ENCODE data around the gene B3GNT5. TPM values are rescaled to one million over a fixed set of nuclear protein-coding genes. Genes with fewer than 3 reads are reported as not detected.
A peak's percentile ranks its signal among the peaks of the same experiment; 100 is the strongest.

The B3GNT5 gene
- total RNA-seq, 1 experiment from 2014 or later, result 14.7 TPM

DNA sequence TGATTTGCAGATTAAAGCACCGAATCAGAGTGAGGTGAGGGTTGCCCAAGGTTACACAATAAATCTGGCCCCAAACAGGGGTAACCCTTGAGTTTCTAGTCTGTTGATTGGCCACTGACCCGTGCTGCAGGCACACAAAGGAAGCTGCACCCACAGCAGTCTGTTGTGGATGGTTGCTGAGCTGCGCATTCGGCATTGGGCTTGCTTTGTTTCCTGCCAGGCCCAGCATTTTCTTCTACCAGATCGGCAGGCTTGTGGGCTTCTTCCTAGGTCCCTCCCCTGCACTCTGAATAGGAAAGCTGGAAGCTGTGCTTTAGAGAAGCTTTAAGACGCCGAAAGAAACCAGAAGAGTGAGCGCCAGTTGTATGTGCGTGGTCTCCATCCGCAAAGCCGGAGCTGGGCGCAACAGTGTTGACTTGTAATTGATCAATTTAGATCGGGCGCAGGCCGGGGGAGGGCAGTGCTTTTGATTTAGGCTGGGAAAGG lies 12.1 kb downstream of the B3GNT5 start:
- DNase-seq (ENCODE audit: low spot score), result no peak

DNA sequence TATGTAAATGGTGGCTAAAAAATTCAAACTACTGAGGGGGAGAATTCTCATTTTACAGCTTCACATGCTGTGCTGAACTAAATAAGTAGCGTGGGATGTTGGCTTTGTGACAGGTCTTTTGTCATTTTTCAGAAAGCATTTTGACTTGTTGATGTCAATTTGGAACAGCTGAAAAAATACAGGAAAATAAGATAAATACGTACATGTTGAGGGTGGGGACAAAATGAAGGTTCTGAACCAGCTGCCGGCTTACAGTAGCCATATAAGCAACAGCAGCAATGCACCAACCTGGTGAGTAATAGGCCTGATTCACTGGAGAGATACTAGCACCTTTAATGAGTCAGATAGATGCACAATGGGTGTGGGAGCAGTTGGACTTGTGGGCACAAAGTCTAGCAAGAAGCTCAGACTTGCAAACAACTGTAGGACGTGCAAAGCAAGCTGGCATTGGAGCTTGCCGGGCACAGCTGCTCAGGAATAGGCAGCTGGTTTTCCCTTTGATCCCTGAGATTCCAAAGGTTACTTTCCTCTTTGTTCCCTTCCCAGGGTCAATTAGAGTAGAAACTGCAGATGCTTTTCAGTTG lies 12.9 kb downstream of the B3GNT5 start:
- DNase-seq (ENCODE audit: low spot score), result peak; percentile 73

DNA sequence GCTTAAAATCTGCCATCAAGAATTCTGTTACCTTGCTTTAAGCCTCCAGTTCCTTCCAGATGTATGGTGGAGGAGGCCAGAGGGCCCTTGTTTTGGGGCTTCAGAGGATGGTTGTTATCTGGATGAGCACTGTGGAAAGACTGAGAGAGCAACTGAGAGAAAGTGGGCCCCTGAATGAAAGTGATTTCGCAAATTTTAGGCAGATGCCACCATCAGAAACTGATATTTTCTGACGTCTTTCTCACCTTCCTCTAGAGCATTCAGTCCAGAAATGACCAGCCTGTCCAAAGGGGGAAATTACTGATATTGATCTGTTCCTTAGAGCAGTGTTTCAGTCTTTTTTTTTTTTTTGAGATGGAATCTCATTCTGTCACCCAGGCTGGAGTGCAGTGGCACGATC lies 13.4 kb downstream of the B3GNT5 start:
- no peak for DNase-seq (ENCODE audit: low spot score)

DNA sequence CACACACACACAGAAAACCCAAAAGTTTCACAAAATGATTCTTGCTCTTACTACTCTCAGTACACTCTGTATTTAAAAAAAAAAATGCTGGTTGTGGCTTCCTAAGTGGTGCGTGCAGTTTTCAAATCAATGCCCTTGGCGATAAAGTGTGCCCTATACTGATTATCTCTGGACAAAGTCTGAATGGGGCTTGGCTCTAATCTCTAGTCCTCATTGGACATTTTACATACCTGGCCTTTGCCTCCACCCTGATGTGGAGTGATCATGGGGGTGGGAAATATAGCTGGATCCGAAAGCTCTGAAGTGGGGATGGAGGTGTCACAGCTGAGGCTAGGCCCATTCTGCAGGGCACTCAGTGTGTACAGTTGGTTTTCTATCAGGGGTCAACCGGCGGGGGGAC lies 14.1 kb downstream of the B3GNT5 start:
- DNase-seq (ENCODE audit: low spot score), result no peak

DNA sequence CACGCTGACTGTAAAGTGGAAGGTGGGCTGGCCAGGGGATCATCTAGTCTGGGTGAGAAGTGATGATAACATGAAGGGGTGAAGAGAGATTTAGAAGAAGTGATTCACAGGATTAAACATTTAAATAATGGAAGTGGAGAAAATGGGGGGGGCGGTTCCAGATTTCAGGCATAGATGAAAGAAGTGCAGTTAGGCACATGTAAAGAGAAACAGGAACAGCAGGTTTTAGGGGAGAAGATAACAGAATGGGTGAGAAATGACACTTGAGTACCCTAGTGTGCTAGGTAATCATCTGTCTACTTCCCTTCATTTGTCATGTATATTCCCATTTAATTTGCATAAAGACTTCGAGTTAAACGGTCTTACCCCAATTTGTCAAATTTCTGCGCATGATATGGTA lies 15.3 kb downstream of the B3GNT5 start:
- no peak for DNase-seq (ENCODE audit: low spot score)

DNA sequence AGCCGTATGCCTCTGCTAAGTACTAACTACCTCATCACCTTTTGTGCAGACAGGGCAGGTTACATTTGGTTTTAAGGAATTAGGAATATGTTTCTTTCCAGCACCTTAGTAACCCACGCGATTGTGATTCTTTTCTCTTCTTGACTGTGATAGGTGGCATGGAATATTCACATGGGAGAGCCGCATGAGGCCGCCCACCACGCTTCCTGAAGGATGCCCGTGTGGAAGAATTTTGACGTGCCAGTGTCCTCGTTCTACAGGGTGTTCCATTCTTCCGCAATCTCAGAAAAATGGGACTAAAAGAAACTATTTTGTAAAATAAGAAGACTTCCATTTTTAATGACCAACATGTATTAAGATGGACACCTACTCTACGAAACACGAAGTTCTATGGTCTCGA lies 16.3 kb downstream of the B3GNT5 start:
- no peak for DNase-seq (ENCODE audit: low spot score)

DNA sequence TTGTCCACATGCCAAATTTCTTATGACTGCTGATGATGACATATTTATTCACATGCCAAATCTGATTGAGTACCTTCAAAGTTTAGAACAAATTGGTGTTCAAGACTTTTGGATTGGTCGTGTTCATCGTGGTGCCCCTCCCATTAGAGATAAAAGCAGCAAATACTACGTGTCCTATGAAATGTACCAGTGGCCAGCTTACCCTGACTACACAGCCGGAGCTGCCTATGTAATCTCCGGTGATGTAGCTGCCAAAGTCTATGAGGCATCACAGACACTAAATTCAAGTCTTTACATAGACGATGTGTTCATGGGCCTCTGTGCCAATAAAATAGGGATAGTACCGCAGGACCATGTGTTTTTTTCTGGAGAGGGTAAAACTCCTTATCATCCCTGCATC lies 17.3 kb downstream of the B3GNT5 start:
- DNase-seq (ENCODE audit: low spot score), result no peak

DNA sequence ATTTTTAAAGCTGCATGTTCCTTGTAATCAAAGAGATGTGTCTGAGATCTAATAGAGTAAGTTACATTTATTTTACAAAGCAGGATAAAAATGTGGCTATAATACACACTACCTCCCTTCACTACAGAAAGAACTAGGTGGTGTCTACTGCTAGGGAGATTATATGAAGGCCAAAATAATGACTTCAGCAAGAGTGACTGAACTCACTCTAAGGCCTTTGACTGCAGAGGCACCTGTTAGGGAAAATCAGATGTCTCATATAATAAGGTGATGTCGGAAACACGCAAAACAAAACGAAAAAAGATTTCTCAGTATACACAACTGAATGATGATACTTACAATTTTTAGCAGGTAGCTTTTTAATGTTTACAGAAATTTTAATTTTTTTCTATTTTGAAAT lies 19.1 kb downstream of the B3GNT5 start:
- DNase-seq (ENCODE audit: low spot score), result no peak

DNA sequence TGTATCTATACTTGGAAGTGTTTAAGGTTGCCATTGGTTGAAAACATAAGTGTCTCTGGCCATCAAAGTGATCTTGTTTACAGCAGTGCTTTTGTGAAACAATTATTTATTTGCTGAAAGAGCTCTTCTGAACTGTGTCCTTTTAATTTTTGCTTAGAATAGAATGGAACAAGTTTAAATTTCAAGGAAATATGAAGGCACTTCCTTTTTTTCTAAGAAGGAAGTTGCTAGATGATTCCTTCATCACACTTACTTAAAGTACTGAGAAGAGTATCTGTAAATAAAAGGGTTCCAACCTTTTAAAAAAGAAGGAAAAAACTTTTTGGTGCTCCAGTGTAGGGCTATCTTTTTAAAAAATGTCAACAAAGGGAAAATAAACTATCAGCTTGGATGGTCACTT lies 19.7 kb downstream of the B3GNT5 start:
- DNase-seq (ENCODE audit: low spot score), result no peak

DNA sequence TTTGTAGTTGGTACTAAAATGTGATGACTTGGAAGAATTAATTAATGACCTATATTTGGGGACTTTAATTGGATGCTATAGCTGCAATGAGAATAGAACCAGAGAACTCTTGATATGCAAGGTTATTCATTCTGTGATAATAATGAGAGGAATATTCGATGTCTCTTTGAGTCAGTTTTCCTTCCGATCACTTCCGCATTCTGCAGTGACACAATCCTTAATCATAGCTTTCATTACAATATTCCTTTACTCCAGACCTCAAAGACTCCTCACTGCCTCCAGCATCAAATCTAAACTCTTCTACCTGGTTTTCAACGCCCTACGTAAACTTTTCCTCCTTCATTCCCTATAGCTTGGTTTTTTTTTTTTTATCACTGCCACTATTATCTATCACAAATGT lies 21.6 kb downstream of the B3GNT5 start:
- DNase-seq (ENCODE audit: low spot score), result no peak

DNA sequence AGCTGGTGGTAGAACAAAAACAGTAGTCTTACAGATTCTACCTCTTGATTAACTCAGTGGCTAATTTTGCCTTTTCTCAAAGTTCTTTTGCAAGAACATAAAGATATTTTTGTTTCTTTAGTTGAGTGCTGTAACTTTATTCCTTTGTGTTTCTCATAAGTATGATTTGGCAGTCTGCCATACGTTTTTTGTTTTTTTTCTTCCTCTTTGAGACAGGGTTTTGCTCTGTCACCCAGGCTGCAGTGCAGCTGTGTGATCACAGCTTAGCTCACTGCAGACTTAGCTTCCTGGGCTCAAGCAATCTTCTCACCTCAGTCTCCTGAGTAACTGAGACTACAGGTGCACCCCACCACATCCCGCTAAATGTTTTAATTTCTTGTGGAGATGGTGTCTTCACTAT lies 22.4 kb downstream of the B3GNT5 start:
- no peak for DNase-seq (ENCODE audit: low spot score)

DNA sequence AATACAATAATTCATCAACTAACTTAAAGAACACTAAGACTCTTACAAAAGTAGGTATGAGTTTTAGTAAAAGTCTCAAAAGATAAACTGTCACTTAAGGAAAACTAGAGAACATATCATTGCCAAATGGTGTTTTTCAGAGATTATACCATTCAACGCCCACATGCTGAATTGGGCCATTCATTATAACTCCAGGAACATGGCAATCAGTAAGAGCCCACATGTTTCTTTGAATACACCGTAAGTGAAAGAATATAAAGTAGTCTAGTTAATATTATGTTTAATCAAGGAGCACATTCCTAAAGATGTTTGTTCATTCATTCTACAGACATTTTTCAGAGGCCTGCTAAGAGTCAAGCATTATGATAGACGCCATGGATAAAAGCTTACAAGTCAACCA lies 22.9 kb downstream of the B3GNT5 start:
- DNase-seq (ENCODE audit: low spot score), result no peak

DNA sequence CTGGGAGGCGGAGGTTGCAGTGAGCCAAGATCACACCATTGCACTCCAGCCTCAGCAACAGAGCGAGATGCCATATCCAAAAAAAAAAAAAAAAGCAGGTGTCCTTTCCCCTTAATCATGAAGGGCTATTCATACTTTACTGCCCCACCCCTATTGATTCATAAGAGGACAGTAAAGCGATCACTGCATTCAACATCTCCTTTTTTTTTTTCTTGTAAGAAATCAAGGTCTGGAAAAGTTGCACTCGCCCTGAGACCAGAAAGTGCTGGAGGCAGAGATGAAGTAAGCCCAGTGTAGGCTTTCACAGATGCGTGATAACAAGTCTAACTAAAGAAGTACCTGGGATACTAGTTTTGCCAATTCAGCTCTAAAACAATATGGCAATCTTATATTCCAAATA lies 24.2 kb downstream of the B3GNT5 start:
- DNase-seq (ENCODE audit: low spot score), result no peak

DNA sequence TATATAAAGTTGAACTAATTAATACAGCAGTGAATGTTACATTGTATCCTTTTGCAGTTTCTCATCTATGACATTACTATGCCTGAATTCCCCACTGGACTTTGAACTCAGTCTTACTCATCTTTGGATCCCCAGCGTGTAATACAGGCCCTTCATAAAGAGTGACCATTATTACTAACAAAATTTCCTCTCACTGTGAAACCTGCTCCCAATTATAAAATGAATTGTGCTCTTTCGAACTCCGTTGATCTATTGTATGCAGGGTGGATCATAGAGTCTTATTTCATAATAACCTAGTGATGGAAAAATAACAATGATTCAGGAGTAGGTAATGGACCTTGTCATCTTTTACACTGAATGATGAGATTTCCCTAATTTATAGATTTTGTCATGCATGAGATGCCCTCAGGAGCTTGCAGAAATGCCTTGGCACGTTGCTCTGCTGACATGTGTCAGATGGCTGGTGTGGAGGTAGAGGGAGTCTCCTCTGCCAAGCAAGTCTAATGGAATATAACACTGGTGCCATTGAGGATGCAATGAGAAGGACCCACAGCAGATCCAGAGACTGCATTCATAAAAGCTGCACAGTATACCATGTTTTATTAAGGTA lies 25.5 kb downstream of the B3GNT5 start:
- DNase-seq (ENCODE audit: low spot score), result no peak

DNA sequence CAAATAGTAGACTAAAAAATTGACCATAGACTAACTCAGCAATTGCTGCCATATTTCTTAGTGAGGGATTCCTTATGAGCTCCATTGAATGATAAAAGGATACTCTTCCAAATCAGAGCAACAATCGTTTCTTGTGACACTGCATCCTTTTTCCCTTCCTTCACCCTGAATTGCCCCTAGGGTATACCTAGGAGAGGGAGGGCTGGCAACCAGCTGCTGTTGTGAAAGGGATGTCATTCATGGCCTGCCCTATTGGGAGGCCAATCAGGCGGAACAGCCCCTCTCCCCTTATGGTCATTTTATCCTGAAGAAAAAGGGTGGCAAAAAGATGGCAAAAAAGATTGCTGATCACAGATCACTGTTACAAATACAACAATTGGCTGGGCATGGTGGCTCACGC lies 26.3 kb downstream of the B3GNT5 start:
- no peak for DNase-seq (ENCODE audit: low spot score)

DNA sequence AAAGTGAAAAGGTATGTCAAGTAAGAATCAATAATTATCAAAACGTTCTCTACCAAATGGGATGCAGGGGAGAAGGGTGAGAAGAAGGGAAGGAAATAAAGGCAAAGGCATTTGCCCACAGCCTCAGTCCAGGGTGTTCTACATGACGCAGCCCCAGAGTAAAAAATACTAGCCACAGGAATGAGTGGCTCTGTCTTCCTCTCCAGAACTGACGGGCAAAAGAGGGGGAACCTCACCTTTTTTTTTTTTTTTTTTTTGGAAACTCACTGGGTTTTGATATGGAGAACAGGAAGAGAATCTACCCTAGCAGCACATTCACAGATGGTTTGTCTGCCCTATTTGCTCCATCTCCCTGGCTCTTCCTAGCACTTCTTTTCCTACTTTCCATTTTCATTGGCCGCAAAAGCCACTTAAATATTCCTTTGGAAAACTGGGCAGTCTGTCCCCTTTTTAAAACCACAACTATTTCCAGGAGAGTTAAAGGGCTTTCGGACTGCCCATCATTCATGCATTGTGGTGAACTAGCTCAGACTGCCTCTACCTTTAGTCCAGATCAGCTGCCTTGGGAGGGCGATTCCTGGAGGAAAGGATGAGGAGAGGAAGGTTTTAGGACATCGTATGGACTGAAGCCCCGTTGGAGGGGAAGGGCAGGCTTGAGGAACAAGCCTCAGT lies 28.2 kb downstream of the B3GNT5 start:
- DNase-seq (ENCODE audit: low spot score), result peak; percentile 69

DNA sequence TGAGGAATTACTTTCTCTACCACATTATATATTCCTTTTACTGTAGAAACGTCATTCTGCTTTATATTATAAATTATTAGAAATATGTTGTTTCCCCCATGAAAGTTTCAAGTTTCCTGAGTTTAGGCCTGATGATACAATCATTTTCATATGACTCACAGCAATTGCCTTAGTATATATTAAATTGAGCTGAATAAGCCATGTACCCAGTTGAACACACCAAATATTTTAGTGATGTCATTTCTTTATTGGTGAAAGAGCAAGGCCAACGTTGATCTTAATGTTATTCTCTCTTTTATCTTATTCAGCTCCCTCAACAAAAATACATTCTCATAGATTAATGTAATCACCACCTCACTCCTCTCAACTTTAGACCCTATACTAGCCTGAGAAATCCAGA lies 30.8 kb downstream of the B3GNT5 start:
- DNase-seq (ENCODE audit: low spot score), result no peak

DNA sequence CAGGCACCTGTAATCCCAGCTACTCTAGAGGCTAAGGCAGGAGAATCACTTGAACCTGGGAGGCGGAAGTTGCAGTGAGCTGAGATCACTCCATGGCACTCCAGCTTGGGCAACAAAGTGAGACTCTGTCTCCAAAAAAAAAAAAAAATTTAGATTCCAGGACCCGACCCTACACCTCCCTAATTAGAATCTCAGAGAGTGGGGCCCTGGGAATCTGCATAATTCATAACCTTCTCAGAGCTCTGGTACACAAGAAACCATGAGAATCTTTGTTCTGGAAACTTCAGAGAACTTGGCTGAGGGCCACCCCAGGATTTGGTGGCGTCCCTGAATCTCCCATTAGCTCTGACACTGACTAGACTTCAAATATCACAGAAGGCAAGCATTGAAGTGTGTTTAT lies 31.5 kb downstream of the B3GNT5 start:
- no peak for DNase-seq (ENCODE audit: low spot score)

DNA sequence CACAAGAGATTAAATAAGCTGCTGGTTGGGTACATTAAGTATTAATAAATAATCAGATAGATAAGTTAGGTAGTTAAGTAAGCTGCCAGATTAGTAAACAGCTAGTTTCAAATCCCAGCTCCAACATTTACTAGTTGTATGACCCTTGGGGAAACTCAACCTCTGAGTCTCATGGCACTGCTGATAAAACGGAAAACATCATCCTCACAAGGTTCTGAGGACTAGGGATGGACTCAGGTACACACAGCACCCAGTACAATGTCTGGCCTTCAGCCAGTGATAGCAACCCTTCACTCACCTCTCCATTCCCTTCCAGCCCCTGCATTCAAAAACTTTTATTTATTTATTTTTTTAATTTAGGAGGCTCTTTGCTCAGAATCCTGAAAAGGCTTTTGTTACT lies 32.3 kb downstream of the B3GNT5 start:
- DNase-seq (ENCODE audit: low spot score), result no peak

DNA sequence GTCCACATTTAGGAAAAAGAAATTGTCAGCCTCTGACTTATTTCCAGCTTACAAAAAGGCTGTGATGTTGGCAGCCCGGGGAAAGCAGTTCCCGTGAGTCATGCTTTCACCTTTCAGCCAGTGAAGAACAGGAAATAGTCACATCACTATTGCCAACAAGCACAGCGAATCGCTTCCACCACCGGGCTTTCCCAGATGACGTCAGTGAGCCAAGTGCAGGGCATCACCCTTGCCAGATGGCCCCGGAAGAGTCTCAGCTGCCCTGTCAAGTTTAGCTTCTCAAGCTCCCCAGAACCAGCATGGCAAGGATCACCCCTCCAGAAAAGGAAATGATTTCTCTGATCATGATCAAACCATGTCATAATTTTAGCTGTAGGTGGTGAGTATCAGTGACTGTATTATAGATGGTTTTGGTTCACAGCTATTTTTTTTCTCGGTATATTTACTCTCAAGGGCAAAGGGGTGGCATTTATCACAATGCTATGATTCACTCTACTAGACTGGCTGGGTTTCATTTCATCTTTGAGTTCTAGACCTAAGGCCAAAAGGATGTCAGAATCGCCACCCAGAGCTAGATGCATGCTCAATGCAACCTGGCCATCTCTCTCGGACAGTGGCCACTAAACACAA lies 32.9 kb downstream of the B3GNT5 start:
- DNase-seq (ENCODE audit: low spot score), result peak; percentile 100

DNA sequence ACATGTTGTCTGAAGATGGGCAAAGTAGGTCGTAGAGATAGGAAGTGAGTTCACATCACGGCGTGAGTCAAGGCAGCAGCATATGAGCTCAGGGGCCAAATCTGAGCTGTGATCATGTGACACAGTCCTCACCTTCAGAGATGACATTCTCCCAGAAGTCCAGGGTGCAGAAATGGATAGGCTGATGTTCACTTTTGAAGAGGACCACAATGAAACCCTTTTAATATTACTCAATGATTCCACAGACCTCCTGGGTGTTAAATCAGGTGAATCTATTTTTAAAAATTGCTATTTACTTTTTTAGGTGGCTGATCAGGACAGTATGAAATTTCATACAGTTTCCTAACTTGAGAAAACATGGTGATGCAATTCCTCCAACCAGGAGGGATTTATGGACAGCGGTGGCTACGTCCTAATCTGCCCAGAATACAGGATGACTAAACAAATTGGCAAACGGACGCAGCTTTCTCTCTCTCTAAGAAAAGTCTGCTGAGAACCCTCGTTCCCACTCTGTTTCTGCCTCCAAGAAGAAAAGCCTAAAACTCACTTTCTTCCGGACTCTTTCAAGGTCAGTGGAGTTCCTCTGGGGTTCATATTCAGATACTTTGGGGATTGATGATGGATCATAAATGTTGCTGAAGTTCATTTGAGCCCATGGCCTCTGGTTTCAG lies 34.4 kb downstream of the B3GNT5 start:
- peak; percentile 88 for DNase-seq (ENCODE audit: low spot score)

DNA sequence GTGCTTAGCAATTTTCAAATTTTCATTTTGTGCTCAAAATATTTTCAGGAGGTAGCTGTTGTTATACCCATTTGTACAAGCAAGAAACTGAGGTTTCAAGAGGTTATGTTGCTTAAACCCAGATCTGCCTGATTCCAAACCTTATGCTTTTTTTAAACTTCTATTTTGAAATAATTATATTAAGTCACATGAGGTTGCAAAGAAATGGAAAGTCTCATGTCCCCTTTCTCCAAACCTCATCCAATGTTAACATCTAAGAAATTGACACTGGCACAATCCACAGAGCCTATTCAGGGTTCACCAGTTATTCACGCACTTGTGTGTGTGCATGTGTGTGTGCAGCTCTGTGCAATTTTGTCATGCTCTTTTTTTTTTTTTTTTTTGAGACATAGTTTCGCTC lies 35.1 kb downstream of the B3GNT5 start:
- DNase-seq (ENCODE audit: low spot score), result no peak

Data from H4 (cell line).